ENCODE measurements around the gene ZBTB11.
"Not testable (repeated sequence)": the region's sequence is repeated elsewhere in the genome, so short reads cannot be mapped to it uniquely, and the experiment has no call there.

Gene ZBTB11

GRCh38 chr3:101618726-101619125 lies 58.2 kb downstream of the ZBTB11 start:
- no peak for DNase-seq (ENCODE audit: low read depth)

GRCh38 chr3:101617478-101617877 lies 59.5 kb downstream of the ZBTB11 start:
- no peak for DNase-seq (ENCODE audit: low read depth)

GRCh38 chr3:101615525-101615924 lies 61.4 kb downstream of the ZBTB11 start:
- no peak for DNase-seq (ENCODE audit: low read depth)

GRCh38 chr3:101613014-101613413 lies 63.9 kb downstream of the ZBTB11 start:
- DNase-seq (ENCODE audit: low read depth) = not testable (repeated sequence)

GRCh38 chr3:101611023-101611422 lies 65.9 kb downstream of the ZBTB11 start:
- no peak for DNase-seq (ENCODE audit: low read depth)

- DNase-seq (ENCODE audit: low read depth) = not testable (repeated sequence)
Observed at GRCh38 chr3:101605398-101605797, 71.5 kb downstream of the ZBTB11 start.

GRCh38 chr3:101603184-101603583 lies 73.7 kb downstream of the ZBTB11 start:
- DNase-seq (ENCODE audit: low read depth) = no peak

GRCh38 chr3:101602731-101603130 lies 74.2 kb downstream of the ZBTB11 start:
- DNase-seq (ENCODE audit: low read depth) = no peak

All from fibroblast of the conjunctiva (primary cell).